Measurements from ENCODE around the gene NAT10. TPM values are rescaled to one million over a fixed set of nuclear protein-coding genes. Genes with fewer than 3 reads are reported as not detected.

The NAT10 gene
- total RNA-seq, 1 donor from 2014 or later, result 35.3 TPM

GRCh38 chr11:34124885-34125668 lies 19.6 kb downstream of the NAT10 start:
- Mint-ChIP-seq H3K4me3 (ENCODE audit: unreplicated experiment) (no peak overlapping the region), H3K4me1 (ENCODE audit: low read depth, unreplicated experiment) (peaks cover 12% of the 10 kb centered on the region), H3K27ac (ENCODE audit: unreplicated experiment) (no peak overlapping the region), H3K27me3 (ENCODE audit: unreplicated experiment) (no peaks in the 10 kb centered on the region), H3K36me3 (ENCODE audit: unreplicated experiment) (no peaks in the 10 kb centered on the region), H3K9me3 (ENCODE audit: unreplicated experiment) (peaks cover 3% of the 10 kb centered on the region)
- TF ChIP-seq CTCF (IDR thresholded peaks at IDR 0.05; ENCODE audit: partially characterized antibody, unreplicated experiment), result no peak
- no peak for DNase-seq

GRCh38 chr11:34126959-34127848 lies 21.8 kb downstream of the NAT10 start:
- H3K4me3 Mint-ChIP-seq (ENCODE audit: unreplicated experiment), result no peak overlapping the region
- H3K36me3 Mint-ChIP-seq (ENCODE audit: unreplicated experiment), result no peaks in the 10 kb centered on the region
- TF ChIP-seq CTCF (IDR thresholded peaks at IDR 0.05; ENCODE audit: partially characterized antibody, unreplicated experiment), result no peak
- H3K27me3 Mint-ChIP-seq (ENCODE audit: unreplicated experiment), result no peaks in the 10 kb centered on the region
- no peak for DNase-seq
- H3K9me3 Mint-ChIP-seq (ENCODE audit: unreplicated experiment), result no peaks in the 10 kb centered on the region
- H3K27ac Mint-ChIP-seq (ENCODE audit: unreplicated experiment), result no peak overlapping the region
- peaks cover 8% of the 10 kb centered on the region for H3K4me1 Mint-ChIP-seq (ENCODE audit: low read depth, unreplicated experiment)

GRCh38 chr11:34128824-34129223 lies 23.4 kb downstream of the NAT10 start:
- H3K4me3 Mint-ChIP-seq (ENCODE audit: unreplicated experiment), result no peak overlapping the region
- no peak overlapping the region for H3K27ac Mint-ChIP-seq (ENCODE audit: unreplicated experiment)
- H3K9me3 Mint-ChIP-seq (ENCODE audit: unreplicated experiment), result no peaks in the 10 kb centered on the region
- no peak for DNase-seq
- no peak for TF ChIP-seq CTCF (IDR thresholded peaks at IDR 0.05; ENCODE audit: partially characterized antibody, unreplicated experiment)
- no peaks in the 10 kb centered on the region for H3K27me3 Mint-ChIP-seq (ENCODE audit: unreplicated experiment)
- peaks cover 6% of the 10 kb centered on the region for H3K4me1 Mint-ChIP-seq (ENCODE audit: low read depth, unreplicated experiment)
- H3K36me3 Mint-ChIP-seq (ENCODE audit: unreplicated experiment), result no peaks in the 10 kb centered on the region

GRCh38 chr11:34132261-34132965 lies 27.0 kb downstream of the NAT10 start:
- DNase-seq, result no peak
- Mint-ChIP-seq H3K4me1 (ENCODE audit: low read depth, unreplicated experiment) (peaks cover 6% of the 10 kb centered on the region), H3K36me3 (ENCODE audit: unreplicated experiment) (peaks cover 6% of the 10 kb centered on the region), H3K9me3 (ENCODE audit: unreplicated experiment) (peaks cover 3% of the 10 kb centered on the region), H3K27me3 (ENCODE audit: unreplicated experiment) (no peaks in the 10 kb centered on the region), H3K4me3 (ENCODE audit: unreplicated experiment) (no peak overlapping the region), H3K27ac (ENCODE audit: unreplicated experiment) (no peak overlapping the region)
- no peak for TF ChIP-seq CTCF (IDR thresholded peaks at IDR 0.05; ENCODE audit: partially characterized antibody, unreplicated experiment)
